ENCODE measurements around the gene FCSK. TPM values are rescaled to one million over a fixed set of nuclear protein-coding genes. Genes with fewer than 3 reads are reported as not detected.
A peak's percentile ranks its signal among the peaks of the same experiment; 100 is the strongest.

FCSK gene
- total and polyA plus RNA-seq, 2 of the 8 experiments (the other 6 are each of a cell fraction or from before 2014, with no cell fraction given), result 4.6 to 5.1 TPM

- no peak for TF ChIP-seq TBP (IDR thresholded peaks at IDR 0.05; ENCODE audit: low read depth, low read length)
Observed at GRCh38 chr16:70529051-70529777, 74.8 kb downstream of the FCSK start (continued).

Small RNAs within 50 kb of the gene (small RNA-seq; reads per million reads assigned to genes)
- gene RNU6-23P (ENCODE audit: insufficient read depth) (7.4 reads per million, percentile 75 among the genes with 10 or more reads in this experiment), gene RPS27P26 (ENCODE audit: insufficient read depth) (not detected), gene SNORD111B (ENCODE audit: insufficient read depth) (293 reads per million, percentile 98 among the genes with 10 or more reads in this experiment)

Other genes starting within 250 kb of the FCSK start
- gene EXOSC6, start 202.7 kb upstream of the FCSK start, total RNA-seq (2021; fragmentation: NEBNext Ultra II Directional; extraction: Animal tissue kit (Norgen Biotek cat#: 25700)), result 21.7 and 22.5 TPM in 2 replicates
- gene EXOSC6, start 202.7 kb upstream of the FCSK start, polyA plus RNA-seq (2011; rRNA removed), result 8.7 and 9.7 TPM in 2 replicates
- 231 and 235 TPM in 2 replicates for gene AARS1, start 165.1 kb upstream of the FCSK start, total RNA-seq (2021; fragmentation: NEBNext Ultra II Directional; extraction: Animal tissue kit (Norgen Biotek cat#: 25700))
- gene AARS1, start 165.1 kb upstream of the FCSK start, polyA plus RNA-seq (2011; rRNA removed), result 130 and 164 TPM in 2 replicates
- 42.7 and 46.6 TPM in 2 replicates for gene DDX19B, start 155.4 kb upstream of the FCSK start, total RNA-seq (2021; fragmentation: NEBNext Ultra II Directional; extraction: Animal tissue kit (Norgen Biotek cat#: 25700))
- 36.5 and 40.5 TPM in 2 replicates for gene DDX19B, start 155.4 kb upstream of the FCSK start, polyA plus RNA-seq (2011; rRNA removed)
- 50.3 and 50.8 TPM in 2 replicates for gene DDX19A, start 107.7 kb upstream of the FCSK start, total RNA-seq (2021; fragmentation: NEBNext Ultra II Directional; extraction: Animal tissue kit (Norgen Biotek cat#: 25700))
- gene DDX19A, start 107.7 kb upstream of the FCSK start, polyA plus RNA-seq (2011; rRNA removed), result 27.9 and 30.7 TPM in 2 replicates
- 39.3 and 39.7 TPM in 2 replicates for gene ST3GAL2, start 15.5 kb upstream of the FCSK start, total RNA-seq (2021; fragmentation: NEBNext Ultra II Directional; extraction: Animal tissue kit (Norgen Biotek cat#: 25700))
- 14.4 and 30.5 TPM in 2 replicates for gene ST3GAL2, start 15.5 kb upstream of the FCSK start, polyA plus RNA-seq (2011; rRNA removed)
- 46.1 and 52.2 TPM in 2 replicates for gene COG4, start 69.0 kb downstream of the FCSK start, total RNA-seq (2021; fragmentation: NEBNext Ultra II Directional; extraction: Animal tissue kit (Norgen Biotek cat#: 25700))
- gene COG4, start 69.0 kb downstream of the FCSK start, polyA plus RNA-seq (2011; rRNA removed), result 50.2 and 54.7 TPM in 2 replicates
- 513 and 521 TPM in 2 replicates for gene SF3B3, start 69.2 kb downstream of the FCSK start, total RNA-seq (2021; fragmentation: NEBNext Ultra II Directional; extraction: Animal tissue kit (Norgen Biotek cat#: 25700))
- gene SF3B3, start 69.2 kb downstream of the FCSK start, polyA plus RNA-seq (2011; rRNA removed), result 241 and 261 TPM in 2 replicates
- 4.0 and 4.6 TPM in 2 replicates for gene IL34, start 192.0 kb downstream of the FCSK start, total RNA-seq (2021; fragmentation: NEBNext Ultra II Directional; extraction: Animal tissue kit (Norgen Biotek cat#: 25700))
- 5.6 and 8.0 TPM in 2 replicates for gene IL34, start 192.0 kb downstream of the FCSK start, polyA plus RNA-seq (2011; rRNA removed)
- gene MTSS2, start 231.5 kb downstream of the FCSK start, total RNA-seq (2021; fragmentation: NEBNext Ultra II Directional; extraction: Animal tissue kit (Norgen Biotek cat#: 25700)), result 34.2 and 36.7 TPM in 2 replicates
- gene MTSS2, start 231.5 kb downstream of the FCSK start, polyA plus RNA-seq (2011; rRNA removed), result 23.3 and 33.8 TPM in 2 replicates